ENCODE results near the gene MTX3.
A peak's percentile ranks its signal among the peaks of the same experiment; 100 is the strongest.

MTX3 gene

DNA sequence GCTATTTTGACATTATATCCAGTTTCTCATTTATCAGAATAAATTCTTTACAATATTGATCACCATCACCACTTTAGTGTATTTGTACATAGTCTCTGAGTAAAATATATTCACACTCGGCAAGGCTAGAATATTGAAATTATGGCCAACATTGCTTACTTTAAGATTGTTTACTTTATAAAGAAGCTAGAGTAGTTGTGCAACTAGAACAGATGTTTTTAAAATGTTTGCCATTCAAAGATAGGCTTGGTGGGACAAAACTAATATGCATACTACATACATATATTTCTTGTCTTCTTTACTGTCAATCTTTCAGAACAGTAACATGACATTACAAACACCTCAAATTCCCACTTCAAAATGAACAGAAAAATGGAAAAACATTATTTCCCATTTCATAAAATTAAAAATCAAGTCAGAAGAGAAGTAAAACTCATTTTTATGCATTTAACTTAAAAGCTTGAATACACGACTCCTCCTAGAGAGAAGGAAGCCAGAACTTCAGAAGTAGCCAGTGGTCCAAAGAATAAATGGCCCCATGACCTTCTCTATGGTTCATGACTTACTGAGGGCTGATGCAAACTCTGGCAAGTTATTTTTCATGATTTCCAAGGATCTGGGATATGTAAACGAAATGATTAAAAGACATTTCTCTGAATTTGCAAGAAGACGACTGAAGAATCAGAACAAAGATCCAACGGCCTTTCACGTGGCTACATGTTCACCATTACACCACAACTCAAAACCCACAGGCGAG, 14.1 kb downstream of the MTX3 start:
- no peak for TF ChIP-seq RAD21 (IDR thresholded peaks at IDR 0.05; ENCODE audit: low read depth)

DNA sequence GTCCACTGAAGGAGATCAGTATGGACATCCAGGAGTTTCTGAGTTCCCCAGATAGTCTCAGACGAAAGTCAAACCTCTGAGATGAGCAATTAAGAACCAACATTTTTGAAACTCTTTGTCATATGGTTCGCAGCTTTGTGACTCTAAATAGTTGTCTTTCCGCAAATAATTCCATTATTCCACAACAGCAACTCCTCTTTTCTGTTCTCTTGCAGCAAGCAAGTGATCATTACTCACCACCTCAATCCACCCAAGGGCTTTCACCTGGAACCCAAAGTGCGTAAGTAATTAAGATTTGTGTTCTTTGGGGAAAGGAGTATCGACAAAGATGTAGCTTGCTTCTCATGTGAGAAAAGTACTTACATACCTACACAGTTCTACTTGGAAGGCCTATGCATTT, 15.6 kb downstream of the MTX3 start:
- TF ChIP-seq, protein P1, sequence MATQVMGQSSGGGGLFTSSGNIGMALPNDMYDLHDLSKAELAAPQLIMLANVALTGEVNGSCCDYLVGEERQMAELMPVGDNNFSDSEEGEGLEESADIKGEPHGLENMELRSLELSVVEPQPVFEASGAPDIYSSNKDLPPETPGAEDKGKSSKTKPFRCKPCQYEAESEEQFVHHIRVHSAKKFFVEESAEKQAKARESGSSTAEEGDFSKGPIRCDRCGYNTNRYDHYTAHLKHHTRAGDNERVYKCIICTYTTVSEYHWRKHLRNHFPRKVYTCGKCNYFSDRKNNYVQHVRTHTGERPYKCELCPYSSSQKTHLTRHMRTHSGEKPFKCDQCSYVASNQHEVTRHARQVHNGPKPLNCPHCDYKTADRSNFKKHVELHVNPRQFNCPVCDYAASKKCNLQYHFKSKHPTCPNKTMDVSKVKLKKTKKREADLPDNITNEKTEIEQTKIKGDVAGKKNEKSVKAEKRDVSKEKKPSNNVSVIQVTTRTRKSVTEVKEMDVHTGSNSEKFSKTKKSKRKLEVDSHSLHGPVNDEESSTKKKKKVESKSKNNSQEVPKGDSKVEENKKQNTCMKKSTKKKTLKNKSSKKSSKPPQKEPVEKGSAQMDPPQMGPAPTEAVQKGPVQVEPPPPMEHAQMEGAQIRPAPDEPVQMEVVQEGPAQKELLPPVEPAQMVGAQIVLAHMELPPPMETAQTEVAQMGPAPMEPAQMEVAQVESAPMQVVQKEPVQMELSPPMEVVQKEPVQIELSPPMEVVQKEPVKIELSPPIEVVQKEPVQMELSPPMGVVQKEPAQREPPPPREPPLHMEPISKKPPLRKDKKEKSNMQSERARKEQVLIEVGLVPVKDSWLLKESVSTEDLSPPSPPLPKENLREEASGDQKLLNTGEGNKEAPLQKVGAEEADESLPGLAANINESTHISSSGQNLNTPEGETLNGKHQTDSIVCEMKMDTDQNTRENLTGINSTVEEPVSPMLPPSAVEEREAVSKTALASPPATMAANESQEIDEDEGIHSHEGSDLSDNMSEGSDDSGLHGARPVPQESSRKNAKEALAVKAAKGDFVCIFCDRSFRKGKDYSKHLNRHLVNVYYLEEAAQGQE (IDR thresholded peaks at IDR 0.05; ENCODE audit: low read depth), result no peak
- TF ChIP-seq YY1 (IDR thresholded peaks at IDR 0.05; ENCODE audit: low read depth), result no peak
- no peak for TF ChIP-seq NFIC (IDR thresholded peaks at IDR 0.05)
- no peak for TF ChIP-seq TEAD4 (IDR thresholded peaks at IDR 0.05)
- TF ChIP-seq FOXM1 (IDR thresholded peaks at IDR 0.05; ENCODE audit: borderline replicate concordance, low read depth), result no peak
- TF ChIP-seq, protein P2, sequence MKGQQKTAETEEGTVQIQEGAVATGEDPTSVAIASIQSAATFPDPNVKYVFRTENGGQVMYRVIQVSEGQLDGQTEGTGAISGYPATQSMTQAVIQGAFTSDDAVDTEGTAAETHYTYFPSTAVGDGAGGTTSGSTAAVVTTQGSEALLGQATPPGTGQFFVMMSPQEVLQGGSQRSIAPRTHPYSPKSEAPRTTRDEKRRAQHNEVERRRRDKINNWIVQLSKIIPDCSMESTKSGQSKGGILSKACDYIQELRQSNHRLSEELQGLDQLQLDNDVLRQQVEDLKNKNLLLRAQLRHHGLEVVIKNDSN (IDR thresholded peaks at IDR 0.05), result no peak
- TF ChIP-seq CEBPB (IDR thresholded peaks at IDR 0.05), result no peak
- TF ChIP-seq ZBTB7A (IDR thresholded peaks at IDR 0.05; ENCODE audit: low read depth), result no peak
- TF ChIP-seq, protein P3, sequence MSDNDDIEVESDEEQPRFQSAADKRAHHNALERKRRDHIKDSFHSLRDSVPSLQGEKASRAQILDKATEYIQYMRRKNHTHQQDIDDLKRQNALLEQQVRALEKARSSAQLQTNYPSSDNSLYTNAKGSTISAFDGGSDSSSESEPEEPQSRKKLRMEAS (IDR thresholded peaks at IDR 0.05), result no peak
- no peak for TF ChIP-seq RAD21 (IDR thresholded peaks at IDR 0.05; ENCODE audit: low read depth)
- TF ChIP-seq EP300 (IDR thresholded peaks at IDR 0.05; ENCODE audit: borderline replicate concordance), result no peak
- no peak for TF ChIP-seq EGR1 (IDR thresholded peaks at IDR 0.05)
- TF ChIP-seq CREB1 (IDR thresholded peaks at IDR 0.05; ENCODE audit: low read depth), result no peak
- no peak for TF ChIP-seq TCF12 (IDR thresholded peaks at IDR 0.05; ENCODE audit: low read depth)
- TF ChIP-seq TAF1 (IDR thresholded peaks at IDR 0.05; ENCODE audit: low read depth), result no peak

DNA sequence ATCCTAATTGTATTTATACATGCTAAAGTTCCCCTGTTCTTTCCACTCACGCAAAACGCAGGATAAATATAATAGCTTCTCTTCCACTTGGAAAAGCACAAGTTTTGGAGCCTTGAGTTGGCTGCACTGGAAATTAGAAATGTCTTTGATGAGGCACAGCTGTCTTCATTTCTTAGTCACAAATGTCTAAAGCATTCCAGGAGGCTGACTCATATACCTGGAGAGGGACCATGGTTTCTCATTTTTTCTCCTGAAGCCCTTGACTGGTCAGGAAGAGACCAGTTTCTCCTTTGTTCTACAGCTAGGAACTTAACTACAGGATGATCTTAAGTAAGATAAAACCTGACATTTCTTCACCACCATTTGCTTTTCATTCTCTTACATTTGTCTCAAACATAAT, 16.2 kb downstream of the MTX3 start:
- TF ChIP-seq EP300 (IDR thresholded peaks at IDR 0.05; ENCODE audit: borderline replicate concordance) (no peak), TEAD4 (IDR thresholded peaks at IDR 0.05) (peak; percentile 33; the same call in 1 of the 2 replicates)

DNA sequence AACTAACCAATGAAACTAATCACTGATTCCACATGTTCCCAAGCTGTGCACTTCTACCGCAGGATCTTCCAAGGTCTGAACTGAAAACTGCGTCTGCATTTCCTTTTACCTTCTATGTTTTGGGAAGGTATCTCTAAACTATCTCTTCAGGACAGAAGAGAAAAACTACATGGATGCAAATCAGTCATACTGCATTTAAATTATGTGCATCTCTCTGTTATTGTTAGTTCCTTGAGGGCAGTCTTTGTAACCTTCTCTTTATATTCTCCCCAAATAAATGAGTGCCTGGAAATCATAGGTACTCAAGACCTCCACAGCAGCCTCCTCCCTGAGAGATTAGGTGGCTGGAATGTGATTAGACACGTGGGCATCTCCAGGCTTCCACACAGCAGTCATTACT, 17.1 kb downstream of the MTX3 start:
- TF ChIP-seq FOXM1 (IDR thresholded peaks at IDR 0.05; ENCODE audit: borderline replicate concordance, low read depth) (no peak), EP300 (IDR thresholded peaks at IDR 0.05; ENCODE audit: borderline replicate concordance) (no peak), TCF12 (IDR thresholded peaks at IDR 0.05; ENCODE audit: low read depth) (no peak), NFIC (IDR thresholded peaks at IDR 0.05) (no peak), CREB1 (IDR thresholded peaks at IDR 0.05; ENCODE audit: low read depth) (no peak)
- TF ChIP-seq, protein P2 (IDR thresholded peaks at IDR 0.05), result no peak

DNA sequence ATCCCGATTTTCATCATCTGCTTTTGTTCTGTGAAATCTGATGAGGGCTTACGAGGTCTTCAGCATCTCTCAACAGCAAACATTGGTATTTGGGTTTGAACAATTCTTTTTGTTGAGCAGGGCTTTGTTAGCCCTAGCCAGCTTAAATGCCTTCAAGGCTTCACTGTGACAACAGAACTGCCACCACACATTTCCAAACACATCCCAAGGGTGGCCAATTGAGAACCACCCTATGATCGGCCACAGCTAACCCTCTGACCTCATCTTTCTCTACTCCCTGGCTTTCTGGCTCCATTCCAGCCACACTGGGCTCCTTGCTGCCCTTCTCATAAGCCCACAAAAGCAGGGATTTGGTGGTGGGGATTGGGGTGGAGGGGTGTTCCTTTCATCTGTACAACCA, 17.6 kb downstream of the MTX3 start:
- TF ChIP-seq, protein P2 (IDR thresholded peaks at IDR 0.05), result no peak
- TF ChIP-seq NFIC (IDR thresholded peaks at IDR 0.05), result no peak
- no peak for TF ChIP-seq TEAD4 (IDR thresholded peaks at IDR 0.05)
- TF ChIP-seq TAF1 (IDR thresholded peaks at IDR 0.05; ENCODE audit: low read depth), result no peak
- TF ChIP-seq EP300 (IDR thresholded peaks at IDR 0.05; ENCODE audit: borderline replicate concordance), result no peak
- no peak for TF ChIP-seq EGR1 (IDR thresholded peaks at IDR 0.05)
- TF ChIP-seq CEBPB (IDR thresholded peaks at IDR 0.05), result no peak
- TF ChIP-seq YY1 (IDR thresholded peaks at IDR 0.05; ENCODE audit: low read depth), result no peak
- TF ChIP-seq, protein P3 (IDR thresholded peaks at IDR 0.05), result no peak
- no peak for TF ChIP-seq CREB1 (IDR thresholded peaks at IDR 0.05; ENCODE audit: low read depth)
- no peak for TF ChIP-seq ZBTB7A (IDR thresholded peaks at IDR 0.05; ENCODE audit: low read depth)
- TF ChIP-seq FOXM1 (IDR thresholded peaks at IDR 0.05; ENCODE audit: borderline replicate concordance, low read depth), result no peak
- TF ChIP-seq, protein P1 (IDR thresholded peaks at IDR 0.05; ENCODE audit: low read depth), result no peak
- TF ChIP-seq TCF12 (IDR thresholded peaks at IDR 0.05; ENCODE audit: low read depth), result no peak
- TF ChIP-seq RAD21 (IDR thresholded peaks at IDR 0.05; ENCODE audit: low read depth), result no peak

DNA sequence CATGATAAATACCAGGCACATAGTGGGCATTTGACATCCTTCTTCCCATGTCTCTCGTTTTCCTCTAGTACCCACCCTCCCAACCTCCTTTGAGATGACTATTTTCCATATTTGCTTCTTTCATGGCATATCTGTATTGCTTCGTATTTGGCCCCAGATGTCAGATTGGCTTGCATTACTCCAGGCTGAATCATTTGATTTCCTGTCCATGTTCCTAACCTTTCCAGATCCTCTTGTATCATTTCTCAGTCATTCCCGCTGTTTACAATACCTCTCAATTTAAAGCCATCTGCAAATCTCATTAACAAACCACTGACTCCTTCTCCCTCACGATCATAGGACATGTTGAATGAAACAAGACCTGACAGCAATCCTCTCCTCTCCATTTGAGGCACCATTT, 19.9 kb downstream of the MTX3 start:
- TF ChIP-seq, protein P1 (IDR thresholded peaks at IDR 0.05; ENCODE audit: low read depth), result no peak
- TF ChIP-seq TAF1 (IDR thresholded peaks at IDR 0.05; ENCODE audit: low read depth) (no peak), EGR1 (IDR thresholded peaks at IDR 0.05) (no peak), ZBTB7A (IDR thresholded peaks at IDR 0.05; ENCODE audit: low read depth) (no peak), YY1 (IDR thresholded peaks at IDR 0.05; ENCODE audit: low read depth) (no peak)
- TF ChIP-seq, protein P2 (IDR thresholded peaks at IDR 0.05), result no peak

Data from Ishikawa (cell line).